HG02870 (cell line): Measurements from ENCODE around the gene WBP1.
A peak's percentile ranks its signal among the peaks of the same experiment; 100 is the strongest.
"Not testable (repeated sequence)": the region's sequence is repeated elsewhere in the genome, so short reads cannot be mapped to it uniquely, and the experiment has no call there.

ENCODE experiments used
- ATAC-seq: cut with Tn5 transposase; IDR thresholded peaks from one replicate; pipeline ENCODE4 v1.9.1; 2021; ENCODE audit warnings: mild to moderate bottlenecking, moderate library complexity; ENCODE audit not compliant: unreplicated experiment

Gene WBP1

DNA sequence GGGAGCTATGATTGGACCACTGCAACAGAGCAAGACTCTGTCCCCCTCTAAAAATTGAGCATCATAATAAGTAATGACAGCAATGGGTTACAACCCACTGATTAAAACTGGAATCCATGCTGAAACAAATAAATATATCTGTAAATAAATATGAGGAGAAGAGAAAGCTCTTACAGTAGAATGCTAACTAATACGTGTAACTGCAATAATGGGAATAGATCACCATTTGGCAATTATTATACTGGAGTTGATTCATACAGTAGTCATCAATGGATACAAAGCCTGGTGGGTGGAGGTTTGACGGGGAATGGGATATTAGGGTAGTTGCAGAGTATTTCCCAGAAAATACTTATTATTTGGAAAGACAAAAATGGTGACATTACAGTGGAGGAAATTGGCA is 9.5 kb upstream of the WBP1 start:
- ATAC-seq = no peak

DNA sequence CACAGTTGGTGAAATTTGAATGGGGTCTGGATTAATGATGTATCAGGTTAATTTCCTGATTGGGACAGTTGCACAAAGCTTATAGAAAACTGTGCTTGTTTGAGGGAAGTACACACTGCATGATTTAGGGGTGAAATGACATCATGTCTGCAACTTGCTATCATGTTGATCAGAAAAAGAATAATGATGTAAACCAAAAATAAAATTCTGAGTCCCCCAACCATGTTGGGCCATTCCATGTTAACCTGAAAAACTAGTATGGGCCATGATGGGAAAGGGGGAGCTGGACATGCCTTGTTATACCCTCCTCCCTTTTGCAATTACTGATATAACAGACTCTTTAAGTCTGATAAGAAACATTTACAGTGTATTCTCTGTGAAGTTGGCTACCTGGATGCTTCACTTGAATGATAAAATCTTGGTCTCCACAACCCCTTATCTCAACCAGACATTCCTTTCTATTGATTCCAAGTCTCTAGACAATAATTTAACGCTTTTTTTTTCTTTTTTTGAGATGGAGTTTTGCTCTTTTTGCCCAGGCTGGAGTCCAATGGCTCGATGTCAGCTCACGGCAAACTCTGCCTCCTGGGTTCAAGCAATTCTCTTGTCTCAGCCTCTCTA is 7.6 kb upstream of the WBP1 start:
- ATAC-seq = no peak

DNA sequence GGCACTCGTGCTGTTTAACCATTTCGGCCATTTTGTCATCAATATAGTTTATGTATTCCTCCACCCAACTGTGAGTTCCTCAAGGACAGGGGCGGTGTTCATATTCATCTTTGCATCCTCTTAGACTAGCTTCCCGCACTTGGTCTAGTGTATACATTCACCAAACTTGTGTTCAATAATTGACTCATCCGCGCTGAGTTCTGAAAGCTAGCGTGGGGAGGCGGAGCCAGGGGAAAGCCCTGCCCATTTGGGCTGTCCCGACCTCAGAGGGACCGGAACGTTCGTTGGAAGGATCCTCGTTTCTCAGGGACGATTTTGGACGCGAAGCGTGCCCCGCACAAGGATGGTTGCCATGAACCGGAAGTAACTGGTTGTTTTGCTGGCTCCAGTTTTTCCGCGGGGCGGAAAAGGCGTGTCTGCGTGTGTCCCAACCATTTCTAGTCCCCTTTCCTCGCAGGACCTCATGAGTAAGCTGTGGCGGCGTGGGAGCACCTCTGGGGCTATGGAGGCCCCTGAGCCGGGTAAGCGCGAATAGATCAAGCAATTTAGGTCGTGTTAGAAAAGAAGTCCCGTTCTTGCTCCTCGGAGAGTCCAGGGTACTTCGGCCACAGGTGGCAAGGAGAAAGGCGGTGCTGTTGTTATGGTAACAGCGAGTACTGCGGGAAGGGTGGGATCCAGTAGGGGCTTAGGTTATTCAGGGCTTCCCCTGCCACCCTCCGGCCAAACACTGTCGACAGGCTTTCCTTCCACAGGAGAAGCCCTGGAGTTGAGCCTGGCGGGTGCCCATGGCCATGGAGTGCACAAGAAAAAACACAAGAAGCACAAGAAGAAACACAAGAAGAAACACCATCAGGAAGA is 3.4 kb upstream of the WBP1 start, which contains the start of gene INO80B:
Gene INO80B, plus strand, starts transcription at position 434 of the 858 bp plus-strand sequence. Its CDS starts 30 bp downstream, at position 464.
- peak; percentile 32 for ATAC-seq

DNA sequence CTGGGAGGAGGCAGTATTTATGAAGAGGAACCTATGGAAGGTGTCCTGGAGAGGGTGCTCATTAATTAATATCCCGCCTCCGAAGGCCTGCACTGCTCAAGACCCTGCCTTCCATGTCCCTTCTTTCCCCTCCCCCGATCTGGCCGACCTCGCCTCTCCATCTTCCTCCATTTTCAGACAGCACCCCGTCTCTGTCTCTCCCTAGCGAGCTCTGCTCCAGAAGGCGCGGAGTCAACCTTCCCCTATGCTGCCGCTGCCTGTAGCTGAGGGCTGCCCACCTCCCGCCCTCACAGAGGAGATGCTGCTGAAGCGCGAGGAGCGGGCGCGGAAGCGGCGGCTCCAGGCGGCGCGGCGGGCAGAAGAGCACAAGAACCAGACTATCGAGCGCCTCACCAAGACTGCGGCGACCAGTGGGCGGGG is 1.1 kb upstream of the WBP1 start:
- ATAC-seq = no peak

DNA sequence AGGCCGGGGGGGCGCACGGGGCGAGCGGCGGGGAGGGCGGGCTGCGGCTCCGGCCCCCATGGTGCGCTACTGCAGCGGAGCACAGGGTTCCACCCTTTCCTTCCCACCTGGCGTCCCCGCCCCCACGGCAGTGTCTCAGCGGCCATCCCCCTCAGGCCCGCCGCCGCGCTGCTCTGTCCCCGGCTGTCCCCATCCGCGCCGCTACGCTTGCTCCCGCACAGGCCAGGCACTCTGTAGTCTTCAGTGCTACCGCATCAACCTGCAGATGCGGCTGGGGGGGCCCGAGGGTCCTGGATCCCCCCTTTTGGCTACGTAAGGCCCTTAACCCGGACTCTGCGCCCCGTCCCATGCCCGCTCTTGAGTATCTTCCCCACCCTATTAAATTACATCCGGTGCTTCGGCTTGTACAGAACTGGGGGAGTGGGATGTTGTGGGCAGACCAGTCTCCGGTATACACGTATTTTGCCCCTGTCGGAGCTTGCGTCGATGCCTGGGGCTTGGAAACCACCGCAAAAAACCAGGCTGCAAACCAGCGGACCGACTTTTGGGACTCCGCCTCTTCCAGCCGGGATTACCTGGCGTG is 598 bp upstream of the WBP1 start:
- peak; percentile 31 for ATAC-seq

DNA sequence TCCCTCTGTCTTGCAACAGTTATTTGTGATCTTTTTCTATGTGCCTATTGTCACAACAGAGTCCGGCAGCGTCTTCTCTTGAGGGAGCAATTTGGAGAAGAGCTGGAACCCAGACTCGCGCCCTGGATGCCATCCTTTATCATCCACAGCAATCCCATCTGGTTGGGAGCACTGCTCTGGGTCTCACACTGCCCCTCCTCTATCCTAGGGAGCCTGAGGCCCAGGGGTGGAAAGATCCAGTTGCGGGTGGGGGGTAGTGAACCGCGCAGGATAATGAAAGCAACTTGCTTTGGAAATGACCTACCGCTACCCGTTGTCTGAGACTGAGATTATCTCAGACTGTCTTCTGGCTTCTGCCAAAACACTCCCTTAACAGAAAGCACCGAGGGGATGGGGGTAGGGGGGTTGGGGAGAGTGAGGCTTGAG is 713 bp downstream of the WBP1 start:
- ATAC-seq = no peak

DNA sequence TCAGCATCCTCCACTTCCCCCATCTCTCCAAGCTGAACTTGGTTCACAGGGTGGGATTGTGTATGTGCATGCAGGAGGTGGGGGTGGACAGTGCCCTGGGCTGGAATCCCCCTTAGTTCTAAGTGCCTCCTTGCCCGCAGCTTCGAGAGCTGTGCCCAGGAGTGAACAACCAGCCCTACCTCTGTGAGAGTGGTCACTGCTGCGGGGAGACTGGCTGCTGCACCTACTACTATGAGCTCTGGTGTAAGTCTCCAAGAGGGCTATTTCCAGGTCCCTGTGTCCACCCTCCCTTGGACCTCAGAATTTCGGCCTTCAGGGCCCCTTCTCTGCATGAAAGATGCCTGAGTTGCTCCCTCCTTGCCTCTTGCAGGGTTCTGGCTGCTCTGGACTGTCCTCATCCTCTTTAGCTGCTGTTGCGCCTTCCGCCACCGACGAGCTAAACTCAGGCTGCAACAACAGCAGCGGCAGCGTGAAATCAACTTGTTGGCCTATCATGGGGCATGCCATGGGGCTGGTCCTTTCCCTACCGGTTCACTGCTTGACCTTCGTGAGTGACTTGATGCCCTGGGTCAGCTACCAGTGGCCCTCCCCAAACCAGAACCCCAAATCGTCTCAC is 1.4 kb downstream of the WBP1 start:
- not testable (repeated sequence) for ATAC-seq

DNA sequence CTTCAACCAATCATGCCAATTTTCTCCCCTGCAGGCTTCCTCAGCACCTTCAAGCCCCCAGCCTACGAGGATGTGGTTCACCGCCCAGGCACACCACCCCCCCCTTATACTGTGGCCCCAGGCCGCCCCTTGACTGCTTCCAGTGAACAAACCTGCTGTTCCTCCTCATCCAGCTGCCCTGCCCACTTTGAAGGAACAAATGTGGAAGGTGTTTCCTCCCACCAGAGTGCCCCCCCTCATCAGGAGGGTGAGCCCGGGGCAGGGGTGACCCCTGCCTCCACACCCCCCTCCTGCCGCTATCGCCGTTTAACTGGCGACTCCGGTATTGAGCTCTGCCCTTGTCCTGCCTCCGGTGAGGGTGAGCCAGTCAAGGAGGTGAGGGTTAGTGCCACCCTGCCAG is 1.9 kb downstream of the WBP1 start:
- ATAC-seq = not testable (repeated sequence)

DNA sequence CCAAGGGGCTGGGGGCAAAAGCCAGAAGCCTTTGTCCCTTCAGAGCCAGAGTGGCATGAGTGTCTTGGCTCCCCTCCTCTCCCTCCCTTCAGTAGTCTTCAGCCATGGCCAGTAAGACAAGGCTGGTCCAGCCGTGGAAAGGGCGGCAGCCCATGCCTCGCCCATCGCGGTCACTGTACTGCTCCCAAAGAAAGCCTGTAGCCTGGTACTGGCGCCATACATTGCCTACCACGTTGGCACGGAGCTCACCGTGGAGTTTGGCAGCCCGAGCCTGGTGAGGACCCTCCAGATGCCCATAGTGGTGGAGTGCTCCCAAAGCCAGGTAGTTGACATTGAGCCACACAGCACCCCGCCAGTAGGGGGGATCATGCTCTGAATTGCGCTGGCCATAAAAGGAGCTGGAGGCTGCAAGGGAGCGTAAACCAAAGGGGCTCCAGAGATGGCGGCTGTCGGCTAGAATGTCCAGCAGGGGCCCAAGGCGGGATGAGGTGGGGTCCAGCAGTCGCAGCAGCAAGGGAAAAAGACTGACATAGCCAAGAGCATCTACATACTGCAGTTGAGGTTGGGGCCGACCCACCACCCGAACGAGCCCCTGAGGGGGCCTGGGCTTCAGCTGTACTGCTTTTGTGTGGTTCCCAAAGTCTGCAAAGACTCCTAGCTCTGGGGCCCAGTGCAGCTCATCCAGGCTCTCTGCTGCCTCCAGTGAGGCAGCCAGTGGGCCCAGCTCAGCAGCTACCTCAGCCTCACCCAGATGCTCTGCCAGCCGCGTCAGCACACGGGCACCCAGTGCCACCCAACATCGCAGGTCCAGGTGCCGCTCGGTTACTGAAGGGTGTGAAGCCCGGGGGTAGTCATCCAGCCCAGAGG is 3.2 kb downstream of the WBP1 start:
- no peak for ATAC-seq

DNA sequence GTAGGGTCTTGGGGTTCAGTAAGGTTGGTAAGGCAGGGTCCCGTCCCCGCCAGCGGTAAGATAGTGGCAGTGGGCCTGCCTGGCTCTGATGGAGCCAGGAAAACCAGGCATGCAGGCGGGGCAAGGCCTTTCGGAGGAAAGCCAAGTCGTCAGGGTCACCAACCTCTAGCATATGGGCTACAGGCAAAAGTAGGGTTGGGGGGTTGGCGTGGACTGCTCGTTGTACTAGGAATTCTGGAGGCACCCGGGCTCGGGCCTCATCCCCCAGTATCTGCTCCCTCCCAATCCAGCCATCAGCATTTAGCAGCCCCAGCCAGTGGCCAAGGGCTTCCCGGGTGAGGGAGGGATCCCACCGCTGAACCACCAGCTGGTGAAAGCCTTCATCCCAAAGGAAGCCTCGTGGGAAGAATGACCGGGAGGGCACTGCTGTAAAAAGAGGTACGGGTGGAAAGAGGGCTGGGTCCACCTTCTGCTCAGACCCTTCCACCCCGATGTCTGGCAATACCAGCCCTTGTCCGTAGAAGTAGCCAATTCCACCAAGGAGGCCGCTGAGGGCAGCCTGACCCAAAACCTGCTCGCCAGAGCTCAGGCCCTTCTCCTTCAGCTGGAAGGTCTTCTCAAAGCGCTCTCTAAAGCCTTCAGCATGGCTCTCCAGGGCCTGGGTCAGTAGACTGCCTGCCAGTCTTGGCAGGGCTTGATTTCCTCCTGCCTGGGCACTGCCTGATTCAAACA is 4.0 kb downstream of the WBP1 start:
- no peak for ATAC-seq

DNA sequence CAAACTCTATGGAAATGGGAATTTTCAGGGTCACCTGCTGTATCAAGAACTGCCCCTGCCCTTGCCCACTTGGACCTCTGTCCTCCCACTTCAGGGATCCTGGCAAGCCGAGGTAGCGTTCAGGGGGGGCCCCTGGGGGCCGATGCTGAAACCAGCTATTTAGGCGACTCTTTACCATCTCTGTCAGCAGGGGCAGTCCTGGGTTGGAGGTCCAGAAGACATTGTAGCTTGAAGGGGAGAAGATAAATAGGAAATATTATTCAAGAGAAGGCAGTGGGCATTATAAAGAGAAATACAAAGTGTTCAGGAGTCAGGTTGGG is 4.5 kb downstream of the WBP1 start:
- ATAC-seq = no peak

DNA sequence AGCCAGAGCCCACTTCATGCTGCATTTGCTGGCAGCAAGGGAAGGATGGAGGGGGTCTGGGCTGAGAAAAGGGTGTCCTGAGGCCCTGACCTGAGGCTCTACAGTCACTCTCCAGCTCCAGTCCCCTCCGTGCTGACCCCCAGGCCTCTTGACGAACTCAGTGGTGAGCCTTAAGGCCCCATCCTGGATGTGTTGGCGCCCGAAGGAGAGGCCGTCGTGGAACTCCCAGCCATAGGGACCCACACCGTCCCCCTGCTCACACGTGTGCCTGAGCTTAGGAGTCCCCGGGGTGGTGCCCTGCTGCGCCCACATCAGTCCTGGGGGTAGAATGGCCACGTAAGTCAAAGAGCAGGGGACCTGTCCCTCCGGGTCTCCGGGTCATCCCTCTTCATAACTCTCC is 6.2 kb downstream of the WBP1 start:
- ATAC-seq = no peak

DNA sequence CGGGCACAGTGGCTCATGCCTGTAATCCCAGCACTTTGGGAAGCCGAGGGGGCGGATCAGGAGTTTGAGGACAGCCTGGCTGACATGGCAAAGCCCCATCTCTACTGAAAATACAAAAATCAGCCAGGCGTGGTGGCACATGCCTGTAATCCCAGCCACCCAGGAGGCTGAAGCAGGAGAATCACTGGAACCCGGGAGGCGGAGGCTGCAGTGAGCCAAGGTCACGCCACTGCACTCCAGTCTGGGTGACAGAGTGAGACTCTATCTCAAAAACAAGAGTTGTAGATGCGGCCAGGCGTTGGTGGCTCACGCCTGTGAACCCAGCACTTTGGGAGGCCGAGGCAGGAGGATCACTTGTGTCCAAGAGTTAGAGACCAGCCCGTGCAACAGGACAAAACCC is 12.5 kb downstream of the WBP1 start:
- ATAC-seq = not testable (repeated sequence)

DNA sequence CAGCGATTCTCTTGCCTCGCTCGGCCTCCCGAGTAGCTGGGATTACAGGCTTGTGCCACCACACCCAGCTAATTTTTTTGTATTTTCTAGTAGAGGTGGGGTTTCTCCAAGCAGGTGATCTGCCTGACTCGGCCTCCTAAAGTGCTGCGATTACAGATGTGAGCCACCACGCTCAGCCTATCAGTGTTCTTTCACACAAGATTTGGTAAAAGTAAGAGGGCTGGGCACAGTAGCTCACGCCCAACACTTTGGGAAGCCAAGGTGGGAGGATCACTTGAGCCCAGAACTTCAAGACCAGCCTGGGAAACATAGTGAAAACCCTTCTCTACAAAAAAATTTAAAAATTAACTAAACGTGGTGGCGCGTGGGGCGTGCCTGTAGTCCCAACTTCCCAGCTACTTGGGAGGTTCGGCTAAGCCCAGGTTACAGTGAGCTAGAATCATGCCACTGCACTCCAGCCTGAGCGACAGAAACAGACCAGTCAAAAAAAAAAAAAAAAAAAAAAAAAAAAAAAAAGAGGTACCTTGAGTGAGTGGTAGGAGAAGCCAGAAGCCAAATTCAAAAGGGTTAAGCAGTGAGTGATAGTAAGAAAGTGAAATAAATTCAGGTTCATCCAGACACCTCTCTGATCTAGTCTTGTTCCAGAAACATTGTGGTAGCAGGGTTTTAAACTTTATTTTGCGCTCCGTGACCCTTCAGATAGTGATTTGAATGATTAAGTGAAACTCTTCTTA is 13.3 kb downstream of the WBP1 start:
- no peak for ATAC-seq

DNA sequence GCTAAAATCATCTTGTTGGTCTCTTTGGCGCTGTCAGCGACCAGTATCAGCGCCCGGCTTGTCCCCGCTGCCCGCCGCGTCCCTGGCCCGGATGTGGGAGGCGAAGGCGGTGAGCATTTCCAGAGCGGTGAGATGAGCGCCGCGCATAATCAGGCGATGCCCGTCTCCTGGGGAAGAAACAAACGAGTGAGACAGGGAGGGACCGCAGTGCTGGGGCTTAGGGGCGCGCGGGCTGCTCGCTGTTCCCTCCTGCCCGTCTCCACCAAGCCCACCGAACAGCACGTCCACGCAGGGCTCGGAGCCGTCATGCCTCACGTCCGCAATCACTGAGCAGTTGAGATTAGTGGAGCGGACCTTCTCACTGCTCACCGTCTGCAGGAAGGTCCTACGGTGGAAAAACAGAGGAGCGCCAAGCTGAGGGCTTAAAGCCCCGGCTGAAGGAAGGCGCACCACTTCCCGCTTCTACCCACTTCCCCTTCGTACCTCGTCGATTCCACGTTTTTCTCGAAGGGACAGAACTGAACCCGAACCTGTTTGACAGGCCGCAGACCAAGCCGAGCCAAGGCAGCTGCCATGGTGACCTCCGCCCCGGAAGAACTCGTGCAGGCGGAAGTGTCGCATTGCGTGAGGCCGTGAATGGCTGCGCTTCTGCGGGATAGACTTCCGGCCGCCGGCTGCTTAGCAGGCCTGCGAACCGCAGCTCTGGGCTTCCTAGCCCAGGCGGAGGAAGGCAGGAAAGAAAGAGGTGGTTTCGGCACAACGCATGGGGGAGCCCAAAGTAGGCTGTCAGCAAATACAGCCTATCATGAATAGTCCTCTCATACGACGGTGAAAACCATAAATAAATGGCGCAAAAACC is 14.1 kb downstream of the WBP1 start, which contains the start of gene MRPL53:
Gene MRPL53, minus strand, starts transcription at position 595 of the 859 bp plus-strand sequence. Its CDS starts 20 bp downstream, at position 575.
- peak; percentile 80 for ATAC-seq

DNA sequence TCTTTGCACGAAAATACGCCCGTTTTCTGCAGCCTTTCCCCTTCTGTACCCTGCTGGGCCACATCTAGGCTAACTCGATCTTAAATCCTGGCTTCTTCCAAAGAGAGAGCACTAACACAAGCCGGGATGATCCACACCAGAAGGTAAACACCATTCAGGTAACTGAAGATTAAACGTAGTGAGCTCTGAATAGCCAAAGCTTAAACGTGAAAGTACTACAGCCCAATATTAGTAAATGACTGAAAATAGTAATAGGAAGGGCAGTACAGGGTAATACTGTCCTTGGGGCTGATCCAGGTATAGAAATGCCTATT is 14.7 kb downstream of the WBP1 start:
- ATAC-seq = no peak

DNA sequence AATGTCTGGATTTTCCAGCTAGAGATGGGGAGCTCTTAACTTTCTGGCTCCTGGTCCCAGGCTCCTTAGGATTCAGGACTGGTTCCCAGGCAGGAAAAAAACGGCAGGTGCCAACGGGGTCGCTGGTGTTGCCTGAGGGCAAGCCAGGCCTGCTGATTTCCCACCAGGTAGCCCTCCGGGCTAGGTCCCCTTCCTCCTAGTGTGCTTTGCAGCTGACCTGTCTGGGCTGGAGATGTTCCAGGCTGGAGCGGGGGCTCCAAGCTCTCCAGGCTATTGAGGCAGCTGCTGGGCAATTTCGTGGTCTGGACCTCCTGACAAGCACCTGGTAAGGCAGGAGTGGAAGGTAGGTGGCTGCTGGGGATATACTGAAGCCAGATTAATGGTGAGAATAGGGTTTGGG is 16.2 kb downstream of the WBP1 start:
- ATAC-seq = no peak

DNA sequence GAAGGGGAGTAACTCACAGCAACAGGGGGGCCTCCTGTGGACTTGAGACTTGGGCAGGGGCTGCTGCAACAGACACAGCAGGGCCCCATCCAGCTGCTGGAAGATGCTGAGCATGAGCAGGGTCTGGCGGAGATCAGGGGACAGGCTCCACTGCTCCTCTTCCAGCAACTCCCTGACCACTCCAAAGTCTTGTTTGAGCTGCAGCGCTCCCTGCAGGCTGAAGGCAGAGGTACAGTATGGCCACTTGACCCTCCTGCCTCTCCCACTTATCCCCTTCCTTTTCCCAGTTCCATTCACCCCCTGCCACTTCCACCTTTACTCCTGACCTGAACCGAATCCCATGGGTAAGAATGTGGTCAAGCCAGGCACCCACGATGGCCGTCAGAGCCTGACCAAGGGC is 16.7 kb downstream of the WBP1 start:
- ATAC-seq = no peak
